ENCODE results near the gene RNF39.

DNA sequence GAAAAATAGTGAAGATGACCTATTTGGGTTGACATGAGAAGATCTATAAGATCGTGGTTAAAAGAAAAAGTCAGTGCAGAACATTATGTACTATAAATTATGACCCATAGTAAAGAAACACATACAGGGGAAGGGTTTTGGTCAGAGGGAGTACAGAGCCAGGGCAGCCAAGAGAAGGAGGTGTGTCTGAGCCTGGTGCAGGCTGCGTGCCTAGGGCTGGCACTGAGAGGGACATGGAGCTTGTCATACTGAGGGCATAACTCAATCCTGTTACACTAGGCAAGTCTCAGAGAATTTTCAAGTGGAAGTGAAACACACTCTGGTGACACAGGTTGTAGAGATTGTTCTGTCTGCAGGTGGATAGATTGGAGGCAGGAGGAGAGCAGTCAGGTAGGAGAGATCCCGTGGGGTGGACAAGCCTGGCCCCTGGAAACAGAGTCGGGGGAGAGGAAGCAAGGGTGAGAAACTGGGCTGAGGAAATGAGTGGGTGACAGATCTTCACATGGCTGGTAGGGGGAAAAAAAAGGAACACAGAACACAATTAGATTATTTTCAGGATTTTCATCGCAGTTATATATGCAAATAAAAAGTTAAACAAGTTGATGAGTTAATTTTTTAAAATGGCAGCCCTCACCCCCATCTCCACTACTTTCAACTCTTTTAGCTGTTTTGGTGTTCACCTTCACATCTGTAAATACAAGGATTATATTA is 18.5 kb upstream of the RNF39 start:
- TF ChIP-seq EZH2 (IDR thresholded peaks at IDR 0.05) (no peak), POLR2AphosphoS5 (IDR thresholded peaks at IDR 0.05; ENCODE audit: borderline replicate concordance, low read depth, low read length) (no peak), FOXP2 (optimal IDR thresholded peaks at IDR 0.05; ENCODE audit: control extremely low read depth, extremely low read length, insufficient read depth) (no peak)

All from SK-N-MC (cell line).